ENCODE data around the gene PDE3B. TPM values are rescaled to one million over a fixed set of nuclear protein-coding genes. Genes with fewer than 3 reads are reported as not detected.

The PDE3B gene
- total RNA-seq, 1 donor = 0.36 TPM

GRCh38 chr11:14891143-14892035 is 247.8 kb downstream of the PDE3B start:
- Histone ChIP-seq H4K20me1 (ENCODE audit: insufficient read depth, low read length) (no peaks in the 10 kb centered on the region), H3K4me1 (ENCODE audit: insufficient read depth, low read length) (peaks cover 6% of the 10 kb centered on the region), H3K27me3 (ENCODE audit: insufficient read depth, low read length) (no peaks in the 10 kb centered on the region), H3K27ac (ENCODE audit: low read depth, low read length) (peak overlapping the region; percentile 77), H3K79me2 (ENCODE audit: insufficient read depth, low read length) (no peaks in the 10 kb centered on the region), H3K36me3 (ENCODE audit: insufficient read depth, low read length) (no peaks in the 10 kb centered on the region), H3K4me2 (ENCODE audit: insufficient read depth, low read length) (peak overlapping the region; percentile 99), H3K9me3 (ENCODE audit: low read depth, low read length) (no peaks in the 10 kb centered on the region), H3K4me3 (ENCODE audit: insufficient read depth, low read length) (peak overlapping the region; percentile 96), H2AFZ (ENCODE audit: low read length) (peak overlapping the region; percentile 100)
- DNase-seq (ENCODE audit: insufficient read length, low spot score, missing footprints) = peak; percentile 93
- no peak for TF ChIP-seq CTCF (IDR thresholded peaks at IDR 0.05; ENCODE audit: extremely low read depth, low read depth, low read length)

DNA sequence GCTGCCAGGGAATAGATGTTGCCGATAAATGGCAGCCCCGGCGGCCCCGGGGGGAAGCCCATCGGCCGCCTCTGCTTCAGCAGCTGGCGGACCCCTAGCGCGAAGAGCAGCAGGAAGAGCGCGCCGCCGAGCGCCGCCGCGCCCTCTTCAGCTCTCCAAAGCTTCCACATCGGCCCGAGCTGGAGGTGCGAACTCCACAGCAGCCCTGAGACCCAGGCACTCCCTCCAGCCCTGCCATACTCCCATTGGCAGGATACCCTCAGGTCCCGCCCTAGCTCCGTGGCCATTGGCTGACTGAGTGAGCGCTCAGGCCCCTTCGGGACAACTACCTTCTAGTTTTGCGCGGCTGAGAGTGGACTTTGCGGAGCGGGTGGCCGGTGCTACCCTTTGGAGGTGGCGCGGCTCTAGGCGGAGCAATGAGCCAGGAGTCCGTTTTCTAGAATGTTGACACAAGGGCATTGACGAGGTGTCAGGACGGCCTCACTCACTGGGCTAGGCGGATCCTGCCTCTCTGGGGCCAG is 248.5 kb downstream of the PDE3B start, which contains the start of gene CYP2R1:
Gene CYP2R1 (minus strand): TSS at position 196 of the 521 bp plus-strand sequence. CDS start 26 bp downstream, at position 170.
- H3K36me3 ChIP-seq (ENCODE audit: insufficient read depth, low read length) = no peaks in the 10 kb centered on the region
- H3K4me1 ChIP-seq (ENCODE audit: insufficient read depth, low read length) = peaks cover 6% of the 10 kb centered on the region
- no peaks in the 10 kb centered on the region for H3K9me3 ChIP-seq (ENCODE audit: low read depth, low read length)
- DNase-seq (ENCODE audit: insufficient read length, low spot score, missing footprints) = peak; percentile 98
- peak within 1 kb of the TSS; percentile 96 for H3K4me3 ChIP-seq (ENCODE audit: insufficient read depth, low read length)
- TF ChIP-seq CTCF (IDR thresholded peaks at IDR 0.05; ENCODE audit: extremely low read depth, low read depth, low read length) = no peak
- peak within 1 kb of the TSS; percentile 77 for H3K27ac ChIP-seq (ENCODE audit: low read depth, low read length)
- H2AFZ ChIP-seq (ENCODE audit: low read length) = peak within 1 kb of the TSS; percentile 100
- peak within 1 kb of the TSS; percentile 99 for H3K4me2 ChIP-seq (ENCODE audit: insufficient read depth, low read length)
- H3K27me3 ChIP-seq (ENCODE audit: insufficient read depth, low read length) = no peaks in the 10 kb centered on the region
- no peaks in the 10 kb centered on the region for H3K79me2 ChIP-seq (ENCODE audit: insufficient read depth, low read length)
- H4K20me1 ChIP-seq (ENCODE audit: insufficient read depth, low read length) = no peaks in the 10 kb centered on the region

DNA sequence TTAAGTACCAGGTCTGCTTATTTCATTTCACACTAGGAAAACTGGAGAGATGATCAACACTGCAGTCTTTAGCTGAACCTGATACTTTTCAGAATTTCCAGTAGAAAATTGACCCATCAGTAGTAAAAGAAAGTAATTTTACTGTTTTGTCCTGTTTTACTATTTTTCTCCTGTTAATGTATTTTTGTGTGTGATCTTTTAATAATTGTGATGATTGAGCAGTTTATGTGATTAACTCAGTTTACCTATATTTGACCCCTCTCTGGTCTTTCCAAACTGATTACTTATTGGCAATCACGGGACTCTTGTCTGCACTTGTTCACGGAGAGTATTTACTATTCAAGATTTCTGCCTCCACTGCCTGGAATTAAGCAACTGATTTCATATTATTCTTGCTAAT is 249.0 kb downstream of the PDE3B start:
- Histone ChIP-seq H3K36me3 (ENCODE audit: insufficient read depth, low read length) (no peaks in the 10 kb centered on the region), H3K27ac (ENCODE audit: low read depth, low read length) (no peak overlapping the region), H3K79me2 (ENCODE audit: insufficient read depth, low read length) (no peaks in the 10 kb centered on the region), H3K4me2 (ENCODE audit: insufficient read depth, low read length) (peak overlapping the region; percentile 99), H3K9me3 (ENCODE audit: low read depth, low read length) (no peaks in the 10 kb centered on the region), H3K27me3 (ENCODE audit: insufficient read depth, low read length) (no peaks in the 10 kb centered on the region), H3K4me3 (ENCODE audit: insufficient read depth, low read length) (peak overlapping the region; percentile 96), H4K20me1 (ENCODE audit: insufficient read depth, low read length) (no peaks in the 10 kb centered on the region), H2AFZ (ENCODE audit: low read length) (peak overlapping the region; percentile 100), H3K4me1 (ENCODE audit: insufficient read depth, low read length) (peaks cover 6% of the 10 kb centered on the region)
- DNase-seq (ENCODE audit: insufficient read length, low spot score, missing footprints) = no peak
- no peak for TF ChIP-seq CTCF (IDR thresholded peaks at IDR 0.05; ENCODE audit: extremely low read depth, low read depth, low read length)

Measured in osteoblast (primary cell).